Measurements from ENCODE around the gene SPACA5. TPM values are rescaled to one million over a fixed set of nuclear protein-coding genes. Genes with fewer than 3 reads are reported as not detected.

SPACA5 gene
- total RNA-seq, 1 donor from 2014 or later, result not detected

DNA sequence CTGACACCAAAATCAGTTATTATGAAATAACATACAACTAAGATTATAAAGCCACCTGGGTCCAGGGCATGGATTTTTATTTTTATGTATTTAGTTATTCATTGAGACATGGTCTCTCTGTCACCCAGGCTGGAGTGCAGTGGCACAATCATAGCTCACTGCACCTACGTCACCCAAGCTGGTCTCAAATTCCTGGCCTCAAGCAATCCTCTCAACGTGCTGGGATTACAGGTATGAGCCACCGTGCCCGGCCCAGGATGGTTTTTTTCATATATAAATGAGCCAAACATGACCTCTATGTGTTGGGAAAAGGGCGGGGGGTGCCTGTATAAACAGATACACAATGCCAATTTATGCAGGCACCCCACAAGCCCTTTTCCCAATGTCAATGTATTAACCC lies 40.1 kb downstream of the SPACA5 start:
- TF ChIP-seq, protein P1, sequence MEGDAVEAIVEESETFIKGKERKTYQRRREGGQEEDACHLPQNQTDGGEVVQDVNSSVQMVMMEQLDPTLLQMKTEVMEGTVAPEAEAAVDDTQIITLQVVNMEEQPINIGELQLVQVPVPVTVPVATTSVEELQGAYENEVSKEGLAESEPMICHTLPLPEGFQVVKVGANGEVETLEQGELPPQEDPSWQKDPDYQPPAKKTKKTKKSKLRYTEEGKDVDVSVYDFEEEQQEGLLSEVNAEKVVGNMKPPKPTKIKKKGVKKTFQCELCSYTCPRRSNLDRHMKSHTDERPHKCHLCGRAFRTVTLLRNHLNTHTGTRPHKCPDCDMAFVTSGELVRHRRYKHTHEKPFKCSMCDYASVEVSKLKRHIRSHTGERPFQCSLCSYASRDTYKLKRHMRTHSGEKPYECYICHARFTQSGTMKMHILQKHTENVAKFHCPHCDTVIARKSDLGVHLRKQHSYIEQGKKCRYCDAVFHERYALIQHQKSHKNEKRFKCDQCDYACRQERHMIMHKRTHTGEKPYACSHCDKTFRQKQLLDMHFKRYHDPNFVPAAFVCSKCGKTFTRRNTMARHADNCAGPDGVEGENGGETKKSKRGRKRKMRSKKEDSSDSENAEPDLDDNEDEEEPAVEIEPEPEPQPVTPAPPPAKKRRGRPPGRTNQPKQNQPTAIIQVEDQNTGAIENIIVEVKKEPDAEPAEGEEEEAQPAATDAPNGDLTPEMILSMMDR (conservative IDR thresholded peaks at IDR 0.05; ENCODE audit: low read depth, low read length), result no peak
- no peak overlapping the region for H3K4me3 ChIP-seq (ENCODE audit: low read depth, low read length)
- no peak for DNase-seq (ENCODE audit: low read depth)

DNA sequence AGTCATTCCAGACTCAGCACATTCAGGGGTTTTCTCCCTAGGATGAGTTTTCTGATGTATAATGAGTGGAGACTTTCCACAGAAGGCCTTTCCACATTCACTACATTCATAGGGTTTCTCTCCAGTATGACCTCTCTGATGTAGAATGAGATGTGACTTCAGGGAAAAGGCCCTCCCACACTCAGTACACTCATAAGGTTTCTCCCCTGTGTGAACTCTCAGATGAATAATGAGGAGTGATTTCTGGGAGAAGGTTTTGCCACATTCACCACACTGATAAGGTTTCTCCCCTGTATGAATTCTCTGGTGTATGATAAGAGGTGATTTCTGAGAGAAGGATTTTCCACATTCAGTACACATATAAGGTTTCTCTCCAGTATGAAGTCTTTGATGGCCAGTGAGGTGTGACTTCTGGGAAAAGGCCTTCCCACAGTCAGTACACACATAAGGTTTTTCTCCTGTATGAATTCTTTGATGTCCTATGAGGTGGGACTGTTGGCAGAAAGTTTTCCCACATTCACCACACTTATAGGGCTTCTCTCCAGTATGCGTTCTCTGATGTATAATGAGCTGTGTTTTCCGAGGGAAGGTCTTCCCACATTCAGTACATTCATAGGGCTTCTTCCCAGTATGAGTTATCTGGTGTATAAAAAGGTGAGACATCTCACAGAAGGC lies 52.0 kb downstream of the SPACA5 start:
- no peak for DNase-seq (ENCODE audit: low read depth)
- H3K4me3 ChIP-seq (ENCODE audit: low read depth, low read length), result no peak overlapping the region
- TF ChIP-seq, protein P1 (conservative IDR thresholded peaks at IDR 0.05; ENCODE audit: low read depth, low read length), result no peak

- TF ChIP-seq, protein P1 (conservative IDR thresholded peaks at IDR 0.05; ENCODE audit: low read depth, low read length), result no peak
- DNase-seq (ENCODE audit: low read depth), result no peak
- H3K4me3 ChIP-seq (ENCODE audit: low read depth, low read length), result no peak overlapping the region
These were observed 52.5 kb downstream of the SPACA5 start for GRCh38 chrX:48059296-48059639.

Other genes starting within 250 kb of the SPACA5 start
- 2.7 and 16.9 TPM in 2 replicates for gene ZNF81, start 170.1 kb upstream of the SPACA5 start, total RNA-seq
- gene ZNF182, start 3.0 kb upstream of the SPACA5 start, total RNA-seq, result 2.4 TPM in 2 replicates
- gene ZNF630, start 64.7 kb downstream of the SPACA5 start, total RNA-seq, result 1.5 and 3.1 TPM in 2 replicates
- gene SPACA5B, start 123.6 kb downstream of the SPACA5 start, total RNA-seq, result not detected in 2 replicates
- not detected in 2 replicates for gene SSX5, start 189.8 kb downstream of the SPACA5 start, total RNA-seq
- gene SSX1, start 248.4 kb downstream of the SPACA5 start, total RNA-seq, result not detected in 2 replicates